Measurements from ENCODE around the gene FSTL4.

FSTL4 gene

DNA sequence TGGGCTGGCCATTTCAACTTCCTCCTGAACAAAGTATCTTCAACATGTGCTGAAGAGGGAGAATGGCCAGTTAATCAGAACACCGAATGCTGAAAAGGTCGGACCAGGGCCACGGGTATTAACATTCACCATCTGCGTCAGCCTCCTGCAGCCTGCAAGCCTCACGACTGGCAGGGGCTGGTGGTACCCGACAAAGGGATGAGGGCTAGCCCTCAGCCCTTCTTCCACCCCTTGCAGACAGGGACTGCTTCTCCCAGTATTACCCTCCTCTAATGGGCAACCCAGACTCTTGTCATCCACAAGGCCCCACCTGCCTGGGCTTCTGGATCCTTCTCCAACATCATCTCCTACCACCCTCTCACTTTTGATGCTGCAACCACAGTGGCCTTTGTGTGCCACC lies 246.6 kb downstream of the FSTL4 start:
- no peak for DNase-seq (ENCODE audit: low spot score)

DNA sequence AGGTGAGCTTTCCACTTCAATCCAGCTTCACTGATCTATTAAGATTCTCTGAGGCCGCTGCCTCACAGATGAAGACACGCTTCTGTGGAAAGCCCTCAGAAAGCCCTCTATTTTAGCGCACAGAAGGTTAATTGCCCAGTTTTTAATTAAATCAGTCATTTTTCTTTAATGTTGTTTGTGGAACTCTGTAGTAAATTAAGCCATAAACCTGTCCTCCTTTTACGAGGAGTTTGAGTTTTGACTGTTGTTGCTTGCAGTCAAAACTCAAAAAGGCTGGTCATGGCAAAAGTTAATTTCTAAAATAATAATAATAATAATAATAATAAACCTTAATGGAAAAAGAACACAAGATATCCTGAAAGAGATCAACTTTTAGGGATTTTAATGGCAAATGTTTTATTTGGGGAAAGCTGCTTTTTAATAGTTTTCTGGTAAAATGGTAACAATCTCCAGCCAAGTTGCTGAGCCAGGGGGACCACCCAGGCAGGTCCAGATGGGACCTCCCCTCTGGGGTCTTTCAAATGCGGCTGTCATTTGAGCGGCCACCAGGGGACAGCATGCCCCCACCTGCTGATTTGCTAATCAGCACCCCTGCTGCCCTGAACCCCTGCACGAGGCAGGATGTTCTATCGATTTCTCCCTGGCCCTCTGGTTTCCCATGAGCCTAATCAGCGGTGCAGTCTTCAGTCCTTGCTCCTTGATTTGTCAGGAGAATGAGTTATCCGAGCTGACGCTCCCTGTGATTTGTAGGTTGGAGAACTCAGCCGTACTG lies 247.2 kb downstream of the FSTL4 start:
- no peak for DNase-seq (ENCODE audit: low spot score)

DNA sequence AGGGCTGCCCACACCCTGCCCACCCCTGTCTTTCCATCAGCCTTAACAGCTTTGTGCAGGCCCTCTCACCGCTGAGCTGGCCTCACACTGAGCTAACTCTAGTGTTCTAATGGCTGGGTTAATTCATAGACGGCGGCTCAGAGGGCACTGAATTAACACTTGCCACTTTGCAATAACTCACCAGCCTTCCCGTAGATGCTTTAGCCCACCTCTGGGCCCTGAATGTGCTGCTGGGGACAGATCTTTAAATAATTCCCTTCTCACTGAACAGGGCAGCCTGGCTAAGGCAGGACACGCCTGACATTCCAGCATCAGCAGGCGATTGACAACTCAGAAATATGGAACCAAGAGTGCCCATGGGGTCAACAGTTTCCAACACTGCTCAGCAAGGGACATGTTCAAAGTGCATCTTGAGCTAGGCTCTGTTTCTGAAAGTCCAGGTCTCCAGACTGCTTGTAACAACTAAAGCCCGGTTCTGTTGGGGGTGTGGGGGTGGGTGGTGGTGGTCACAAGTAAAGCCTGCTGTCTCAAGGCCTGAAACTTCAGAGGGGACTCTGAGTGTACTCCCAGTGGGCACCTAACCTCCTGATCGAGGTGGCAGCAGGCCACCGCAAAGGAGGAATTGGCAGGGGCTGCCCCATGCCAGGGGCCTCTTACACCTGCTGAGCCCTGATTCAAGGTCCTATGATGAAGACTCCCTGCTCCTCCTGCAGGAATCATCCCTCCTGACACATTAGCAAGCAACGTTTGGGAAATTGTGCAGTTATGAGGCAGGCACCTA lies 248.3 kb downstream of the FSTL4 start:
- DNase-seq (ENCODE audit: low spot score) = no peak

DNA sequence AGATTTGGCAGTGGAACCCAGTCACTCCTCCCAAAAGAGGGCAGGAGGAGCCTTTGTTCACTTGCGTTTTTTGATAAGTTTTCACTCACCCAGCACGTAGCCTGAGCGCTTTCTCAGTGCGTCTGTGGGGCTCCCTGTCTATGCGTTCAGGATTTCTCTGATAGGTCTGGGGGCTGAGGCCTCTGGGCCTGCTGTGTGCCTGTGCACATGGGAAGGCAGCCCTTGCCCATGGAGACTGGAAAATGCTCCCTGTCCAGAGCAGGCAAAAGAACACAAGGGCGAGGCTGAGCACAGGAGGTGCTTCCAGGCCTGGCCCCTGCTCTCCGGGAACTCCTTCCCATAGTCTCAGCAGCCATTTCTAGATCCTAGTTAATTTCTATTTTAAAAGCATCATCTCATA lies 249.9 kb downstream of the FSTL4 start:
- no peak for DNase-seq (ENCODE audit: low spot score)

DNA sequence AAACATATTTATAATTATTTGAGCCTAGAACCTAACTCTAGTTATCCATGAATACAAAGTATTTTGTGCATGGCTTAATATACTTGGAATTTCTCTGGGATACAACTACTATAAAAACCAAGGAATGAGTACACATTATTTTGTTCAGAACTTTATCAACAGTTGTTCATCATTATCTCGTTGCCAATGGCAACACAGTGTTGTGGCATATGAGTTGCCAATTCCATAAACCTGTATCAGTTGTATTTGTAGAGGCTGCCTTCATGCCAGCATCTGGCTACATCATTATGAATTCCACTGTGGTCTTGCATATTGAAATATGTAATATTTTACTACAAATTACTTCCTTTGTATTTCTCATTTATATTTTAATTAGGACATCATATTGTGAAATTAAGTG lies 250.4 kb downstream of the FSTL4 start:
- DNase-seq (ENCODE audit: low spot score) = no peak

DNA sequence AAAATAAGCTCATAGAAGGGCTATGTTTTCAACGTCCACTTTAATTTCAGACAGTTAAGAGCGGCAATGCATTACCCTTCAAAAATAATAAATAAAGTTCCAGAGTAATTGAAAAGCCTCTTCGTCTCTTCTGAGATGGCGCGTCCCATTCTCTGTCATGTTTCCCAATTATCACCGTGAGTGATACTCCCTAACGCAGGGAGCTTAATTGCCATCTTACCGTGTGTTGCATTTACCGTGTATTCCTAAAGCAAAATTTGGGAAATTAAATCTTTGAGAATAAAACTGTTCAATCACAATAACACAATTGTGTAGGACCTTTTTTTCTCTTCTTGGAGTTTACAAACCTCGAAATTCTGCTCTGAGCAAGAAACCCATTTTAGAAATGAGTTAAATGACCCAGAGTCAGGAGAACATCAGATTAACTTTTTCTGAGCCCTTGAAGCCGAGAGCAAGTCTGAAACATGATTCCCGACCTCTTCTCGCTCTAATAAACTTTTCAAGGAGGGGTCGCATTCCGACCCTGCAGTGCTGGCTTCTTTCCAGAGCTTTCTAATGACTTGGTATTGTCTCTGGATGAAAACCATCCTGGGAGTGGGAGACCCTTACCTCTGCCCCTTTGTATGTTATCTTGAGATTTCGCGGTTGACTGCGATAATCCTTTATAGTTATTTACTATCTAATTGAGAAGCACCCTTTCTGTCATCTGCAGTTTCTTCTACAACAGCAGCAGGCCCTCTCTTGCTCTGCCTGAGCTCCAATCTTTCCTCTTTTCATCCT lies 251.5 kb downstream of the FSTL4 start:
- DNase-seq (ENCODE audit: low spot score) = no peak

DNA sequence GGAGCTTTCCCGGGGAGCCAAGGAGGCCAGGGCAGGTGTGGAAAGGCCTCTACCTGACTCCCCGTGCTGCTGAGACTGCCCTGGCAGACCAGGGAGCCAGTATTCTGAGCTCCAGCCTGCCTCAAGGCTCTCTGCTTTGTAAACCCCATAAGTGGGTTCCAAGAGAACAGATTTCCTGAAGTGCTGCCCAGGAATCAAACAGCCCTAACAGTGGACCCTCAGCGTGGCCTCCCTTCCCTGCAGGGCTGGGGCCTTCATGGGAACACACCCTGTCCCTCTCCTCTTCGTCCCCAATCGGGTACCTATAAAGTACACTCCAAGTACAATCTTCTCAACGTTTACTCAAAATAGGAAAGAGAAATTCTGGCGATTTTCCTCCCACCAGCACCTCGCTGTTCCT lies 252.5 kb downstream of the FSTL4 start:
- DNase-seq (ENCODE audit: low spot score) = no peak

DNA sequence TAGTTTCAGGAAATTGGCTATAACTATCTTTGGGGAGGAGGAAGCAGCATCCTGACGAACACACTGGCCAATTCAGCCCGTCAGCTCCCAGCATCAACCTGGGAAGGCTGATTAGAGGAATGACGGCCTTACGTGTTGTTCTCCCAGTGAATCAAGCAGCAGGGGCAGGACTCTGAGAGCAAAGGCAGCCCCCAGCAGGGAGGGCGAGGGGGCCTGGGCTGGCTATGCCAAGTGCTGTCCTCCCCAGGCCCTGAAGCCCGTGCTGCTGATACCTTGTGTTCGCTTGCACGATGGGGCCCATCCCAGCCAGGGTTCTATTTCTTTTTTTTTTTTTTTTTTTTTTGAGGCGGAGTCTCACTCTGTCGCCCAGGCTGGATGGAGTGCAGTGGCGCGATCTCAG lies 254.1 kb downstream of the FSTL4 start:
- DNase-seq (ENCODE audit: low spot score) = no peak

DNA sequence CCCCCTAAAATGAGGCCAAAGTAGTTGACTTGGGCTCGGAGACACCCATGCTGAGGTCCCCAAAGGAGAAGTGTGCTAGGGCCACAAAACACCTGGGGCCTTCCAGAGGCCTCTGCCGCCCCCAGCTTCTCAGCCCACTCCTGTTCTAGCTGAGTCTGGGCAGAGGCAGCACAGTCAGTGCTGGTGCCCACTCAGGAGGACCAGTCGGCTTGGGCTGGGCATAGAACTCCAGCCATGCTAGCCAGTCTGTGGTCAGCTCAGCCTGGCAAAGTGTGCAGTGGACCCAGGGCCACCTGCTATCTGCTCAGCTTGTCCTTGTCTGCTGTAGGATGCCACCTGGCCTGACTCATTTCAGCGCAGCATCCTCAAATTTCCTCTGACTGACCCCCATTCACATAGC lies 254.6 kb downstream of the FSTL4 start:
- DNase-seq (ENCODE audit: low spot score) = no peak

DNA sequence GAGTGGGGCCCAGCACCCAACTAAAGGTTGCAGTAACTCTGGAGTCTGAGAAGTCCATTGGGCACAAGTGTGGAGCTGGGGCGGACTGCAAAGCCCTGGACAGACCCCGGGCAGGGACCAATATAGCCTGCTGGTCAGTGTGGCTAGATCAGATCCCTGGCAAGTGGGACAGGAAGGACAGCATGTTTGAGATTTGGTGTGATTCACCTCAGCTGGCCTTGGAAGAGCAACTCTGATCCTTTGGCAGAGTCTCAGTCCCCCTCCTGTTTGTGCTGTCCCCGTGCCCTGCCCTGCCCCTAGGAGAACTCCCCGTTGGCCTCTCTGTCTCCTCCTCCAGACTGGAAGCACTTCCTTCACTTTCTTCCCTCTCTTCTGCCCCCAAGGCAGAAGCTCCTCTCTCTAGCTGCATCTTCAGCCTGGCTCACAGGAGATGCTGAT lies 255.3 kb downstream of the FSTL4 start:
- no peak for DNase-seq (ENCODE audit: low spot score)

DNA sequence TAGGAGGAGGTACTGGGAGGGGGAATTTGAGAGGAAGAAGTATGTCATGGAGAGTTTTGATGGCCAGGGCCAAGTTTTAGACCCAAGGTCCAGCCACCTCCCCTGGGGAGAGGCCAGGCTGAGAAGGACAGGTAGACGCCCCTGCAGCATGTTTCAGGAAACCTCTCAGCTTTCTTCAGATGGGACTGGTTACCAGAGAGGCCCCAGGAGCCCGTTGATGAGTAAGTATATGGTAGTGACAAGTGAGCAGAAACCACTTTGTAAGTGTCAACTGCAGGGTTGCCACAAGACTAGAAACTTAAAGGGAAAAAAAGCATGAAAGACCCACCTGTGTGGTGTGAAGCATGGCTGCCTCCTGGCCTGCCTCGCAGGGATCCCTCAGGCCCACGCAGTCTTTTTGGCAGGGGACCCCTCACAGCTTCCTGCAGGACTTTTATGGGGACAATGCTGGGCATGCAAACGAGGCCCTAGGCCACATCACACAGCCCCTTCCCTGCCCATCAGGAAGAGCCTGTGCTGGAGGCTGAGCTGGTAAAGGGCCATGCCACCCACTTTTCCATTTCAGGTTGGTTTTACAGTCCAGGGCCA lies 255.9 kb downstream of the FSTL4 start:
- no peak for DNase-seq (ENCODE audit: low spot score)

DNA sequence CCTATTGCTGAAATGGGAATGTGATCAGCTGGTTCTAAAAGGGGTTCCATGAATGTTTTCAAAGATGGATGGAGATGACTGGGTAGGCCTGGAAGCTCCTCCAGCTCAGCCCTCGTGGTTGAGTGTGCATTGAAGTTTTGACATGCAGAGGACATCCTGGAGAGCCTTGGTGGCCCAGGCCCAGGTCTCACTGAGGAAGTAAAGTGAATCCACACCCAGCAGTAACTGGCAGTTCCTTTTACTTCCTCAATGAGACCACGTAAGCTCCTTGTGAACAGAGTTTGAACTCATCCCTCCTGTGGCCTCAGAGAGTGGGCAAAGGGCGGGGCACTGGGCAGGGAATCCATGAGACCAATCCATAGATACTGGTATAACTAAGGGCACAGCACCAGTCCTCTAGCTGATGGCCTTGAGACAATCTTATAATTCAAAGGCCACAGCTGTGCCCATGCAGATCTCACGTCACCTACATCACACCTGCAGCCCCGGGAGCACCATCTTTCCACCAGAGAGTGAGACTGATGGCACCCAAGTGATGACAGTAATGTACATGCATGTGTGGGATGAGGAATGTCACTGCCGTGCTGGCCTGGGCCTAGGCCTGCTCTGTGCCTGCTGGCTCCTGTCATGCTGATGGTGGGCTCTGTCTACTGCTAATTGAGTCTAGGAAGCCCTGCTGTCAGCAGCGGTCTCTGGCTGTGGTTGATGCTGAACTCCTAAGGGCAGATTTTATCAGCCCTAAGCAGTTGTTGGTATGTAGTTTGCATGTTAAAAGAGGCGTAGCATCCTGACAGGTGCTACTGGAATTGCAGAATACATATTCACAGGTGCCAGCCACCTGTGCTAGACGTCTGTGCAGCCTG lies 257.8 kb downstream of the FSTL4 start:
- no peak for DNase-seq (ENCODE audit: low spot score)

DNA sequence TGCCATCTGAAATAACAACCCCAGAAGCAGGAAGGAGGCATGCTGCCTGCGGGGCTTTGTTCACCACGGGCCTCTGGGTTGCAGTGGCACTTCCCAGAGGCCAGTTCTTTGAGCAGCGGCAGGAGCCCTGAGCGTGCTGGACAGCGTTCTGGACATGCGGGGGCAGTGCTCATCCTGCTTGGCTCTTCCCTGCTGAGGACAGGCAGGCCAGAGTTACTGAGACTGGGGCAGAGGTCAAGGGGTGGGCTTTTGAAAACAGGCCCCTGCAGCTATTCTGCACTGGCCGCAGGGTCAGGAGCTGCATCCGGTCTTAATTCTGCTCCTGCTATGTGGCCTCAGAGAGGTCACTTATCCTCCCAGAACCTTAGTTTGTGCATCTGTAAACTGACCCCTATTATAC lies 258.6 kb downstream of the FSTL4 start:
- DNase-seq (ENCODE audit: low spot score) = no peak

DNA sequence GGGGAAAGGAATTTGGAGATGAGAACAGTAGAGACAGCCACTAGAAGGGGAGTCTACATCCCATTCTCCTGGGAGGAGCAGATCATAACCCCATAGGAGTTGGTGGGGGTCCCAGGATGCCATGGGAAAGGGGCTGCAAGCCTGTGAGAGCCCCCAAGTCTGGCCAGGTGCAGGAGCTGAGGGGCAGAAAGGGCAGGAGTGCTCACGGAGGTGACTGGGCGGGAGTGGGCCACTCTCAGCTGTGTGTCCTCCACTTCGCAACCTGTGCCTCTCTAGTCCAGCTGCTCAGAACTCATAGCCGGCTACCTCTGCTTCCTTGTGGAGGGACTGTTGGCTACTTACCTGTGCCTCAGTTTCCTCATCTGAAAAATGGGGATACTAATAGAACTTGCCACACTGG lies 263.9 kb downstream of the FSTL4 start:
- no peak for DNase-seq (ENCODE audit: low spot score)

DNA sequence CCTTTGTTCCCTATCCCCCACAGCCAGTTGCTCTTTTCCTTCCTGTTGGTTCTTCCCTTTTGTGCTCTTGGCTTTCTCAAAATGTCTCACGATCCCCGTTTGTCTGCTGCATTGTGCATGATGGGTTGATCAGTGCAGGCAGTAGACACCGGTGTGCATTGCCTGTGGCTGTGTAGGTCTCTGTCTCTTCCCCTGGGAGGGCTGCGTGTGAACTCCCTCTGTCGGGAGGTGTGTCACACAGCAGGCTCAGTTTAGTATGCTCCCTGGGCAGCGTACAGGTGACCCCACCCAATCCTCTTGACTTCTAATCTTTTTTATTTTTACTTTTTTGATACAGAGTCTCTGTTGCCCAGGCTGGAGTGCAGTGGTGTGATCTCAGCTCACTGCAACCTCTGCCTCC lies 265.3 kb downstream of the FSTL4 start:
- no peak for DNase-seq (ENCODE audit: low spot score)

DNA sequence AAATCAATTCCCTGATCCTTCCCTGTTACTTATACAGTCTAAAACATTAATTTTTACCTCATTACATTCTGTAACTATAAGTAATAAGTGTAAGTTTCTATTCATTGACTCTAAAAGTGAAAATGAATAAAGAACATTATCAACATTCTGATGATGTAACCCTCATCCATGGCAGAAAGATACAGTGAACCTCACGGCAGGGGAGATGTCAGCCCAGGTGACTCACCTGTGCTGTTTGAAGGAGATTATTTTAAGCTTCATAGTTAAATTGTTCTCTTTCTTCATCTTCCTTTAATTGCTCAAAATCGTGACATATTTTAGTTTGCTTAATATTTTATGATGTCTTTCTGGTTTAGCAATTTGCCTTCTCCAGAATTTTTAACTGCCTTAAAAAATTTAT lies 268.1 kb downstream of the FSTL4 start:
- no peak for DNase-seq (ENCODE audit: low spot score)

DNA sequence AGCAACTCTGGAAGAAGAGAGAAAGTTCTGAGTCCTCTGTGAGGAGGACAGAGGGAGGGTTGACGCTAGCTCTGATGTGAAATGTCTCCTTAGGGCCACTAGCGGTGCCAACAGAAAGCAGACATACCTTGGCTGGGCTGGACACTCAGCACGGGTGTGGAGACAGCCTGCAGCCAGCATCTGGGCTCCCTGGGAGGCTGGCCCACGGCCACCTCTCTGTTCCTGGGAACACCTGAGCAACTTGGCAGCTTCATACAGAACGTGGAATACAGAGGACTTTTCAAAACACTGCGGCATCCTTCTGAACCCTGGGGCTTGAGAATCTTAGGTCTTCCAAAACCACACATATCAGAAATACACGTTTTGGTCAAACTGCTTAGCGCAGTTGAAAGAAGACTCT lies 269.1 kb downstream of the FSTL4 start:
- no peak for DNase-seq (ENCODE audit: low spot score)

DNA sequence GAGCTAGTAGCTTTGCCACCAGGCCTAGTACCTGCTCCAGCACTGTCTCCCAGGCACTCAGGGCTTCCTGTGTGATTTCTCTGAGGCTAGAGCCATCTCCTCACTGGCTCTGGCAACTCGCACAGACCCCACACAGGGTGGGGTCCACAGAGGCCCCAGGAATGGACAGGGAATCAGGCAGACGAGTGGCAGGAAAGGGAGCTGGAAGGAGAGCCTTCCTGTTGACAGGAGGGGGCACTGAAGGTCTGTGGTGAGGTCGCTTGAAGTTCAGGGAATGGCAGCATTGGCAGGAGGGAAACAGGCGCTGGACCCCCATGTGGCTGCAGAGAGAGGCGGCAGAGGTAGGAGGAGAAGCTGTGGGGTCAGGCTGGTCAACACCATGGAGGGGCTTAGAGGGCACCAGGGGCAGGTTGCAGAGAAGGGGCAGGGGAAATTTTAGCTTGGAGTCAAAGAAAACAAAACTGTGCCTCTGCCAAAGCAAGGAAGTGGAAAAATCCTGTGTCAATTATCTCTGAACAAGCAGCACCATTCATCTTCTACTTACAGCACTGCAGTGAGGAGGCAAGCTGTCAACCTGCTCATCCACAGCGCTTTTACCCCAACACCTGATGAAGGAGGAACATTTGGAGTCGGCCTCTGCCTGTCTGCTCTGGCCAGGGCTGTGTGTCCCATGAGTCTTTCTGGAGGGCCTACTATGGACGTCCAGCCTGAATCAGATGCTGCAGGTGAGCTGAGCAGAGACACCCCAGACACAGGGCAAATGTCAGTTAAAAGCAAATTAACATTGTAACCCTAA lies 270.2 kb downstream of the FSTL4 start:
- no peak for DNase-seq (ENCODE audit: low spot score)

DNA sequence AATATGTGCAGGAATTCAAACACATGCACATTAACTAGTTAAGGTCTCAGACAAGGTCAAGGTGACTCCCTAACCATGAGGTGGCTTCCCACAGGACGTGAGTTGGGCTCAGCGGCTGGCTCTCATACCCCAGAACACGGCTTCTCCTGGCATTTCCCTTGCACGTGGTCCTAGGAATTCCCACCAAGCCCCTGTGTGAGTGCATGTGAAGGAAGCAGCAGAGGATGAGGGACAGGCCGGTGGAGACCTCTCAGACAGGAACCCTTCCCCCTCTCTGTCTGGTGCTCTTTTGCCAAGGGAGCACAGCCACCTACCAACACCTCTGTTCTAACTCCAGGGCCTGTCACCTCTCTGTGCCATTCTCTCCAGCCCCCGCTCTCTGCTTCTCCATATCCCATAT lies 271.0 kb downstream of the FSTL4 start:
- no peak for DNase-seq (ENCODE audit: low spot score)

DNA sequence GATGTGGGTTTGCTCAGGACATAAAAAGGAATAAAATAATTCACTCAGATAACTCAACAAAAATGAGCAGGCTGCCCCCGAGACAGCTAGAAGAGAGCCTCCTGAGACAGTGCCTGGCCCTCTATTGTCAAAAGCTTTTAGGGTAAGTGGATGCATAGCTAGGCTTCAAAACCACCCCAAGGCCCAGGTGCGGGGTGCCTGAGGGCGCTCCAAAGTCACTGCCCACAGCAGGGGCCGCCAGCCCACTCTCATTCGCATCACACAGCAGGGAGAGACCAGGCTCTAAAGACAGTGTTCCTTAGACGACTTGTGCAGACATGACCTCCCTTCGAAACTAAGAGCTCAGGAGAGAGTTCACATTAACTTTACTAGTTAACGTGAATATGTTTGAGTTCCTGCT lies 271.5 kb downstream of the FSTL4 start:
- DNase-seq (ENCODE audit: low spot score) = no peak

Measured in hematopoietic multipotent progenitor cell treated with erythropoietin and hydrocortisone succinate and interleukin-3 and kit ligand, for 15 days (in vitro differentiated cells).